Stimulated activated CD8-positive, alpha-beta memory T cell treated with anti-CD3 and anti-CD28 coated beads, Interleukin-7, amount 100 ng/mL, for 48 hours (primary cell): Measurements from ENCODE around the gene UACA.

Experiments used
- DNase-seq, 2 donors: peaks; one replicate each; pipeline ENCODE4 v3.0.0-alpha.2; 2020; ENCODE audit warnings: low read depth in 1 of 2; ENCODE audit errors: extremely low read depth in 1 of 2

UACA gene

GRCh38 chr15:70783610-70784022 lies 20.3 kb upstream of the UACA start:
- no peak for DNase-seq

GRCh38 chr15:70783041-70783440 lies 19.7 kb upstream of the UACA start:
- DNase-seq, result no peak

GRCh38 chr15:70781236-70781635 lies 17.9 kb upstream of the UACA start:
- no peak for DNase-seq

- DNase-seq, result no peak
Observed at GRCh38 chr15:70778258-70779076, 15.1 kb upstream of the UACA start.

GRCh38 chr15:70777170-70777926 lies 14.0 kb upstream of the UACA start:
- DNase-seq, result no peak

GRCh38 chr15:70775160-70775559 lies 11.8 kb upstream of the UACA start:
- no peak for DNase-seq

- no peak for DNase-seq
Observed at GRCh38 chr15:70772402-70772801, 9.0 kb upstream of the UACA start.

- no peak for DNase-seq
Observed at GRCh38 chr15:70770863-70771262, 7.5 kb upstream of the UACA start.

GRCh38 chr15:70768257-70768883 lies 5.0 kb upstream of the UACA start:
- no peak for DNase-seq

- no peak for DNase-seq
Observed at GRCh38 chr15:70767667-70768066, 4.3 kb upstream of the UACA start.

GRCh38 chr15:70766597-70766996 lies 3.2 kb upstream of the UACA start:
- no peak for DNase-seq

GRCh38 chr15:70765504-70766281 lies 2.3 kb upstream of the UACA start:
- DNase-seq, result no peak

- no peak for DNase-seq
Observed at GRCh38 chr15:70763950-70764730, 782 bp upstream of the UACA start.

- no peak for DNase-seq
Observed at GRCh38 chr15:70762469-70763119, 764 bp downstream of the UACA start.

GRCh38 chr15:70761931-70762468 lies 1.4 kb downstream of the UACA start:
- no peak for DNase-seq

- DNase-seq, result no peak
Observed at GRCh38 chr15:70761046-70761445, 2.3 kb downstream of the UACA start.

GRCh38 chr15:70758790-70759462 lies 4.4 kb downstream of the UACA start:
- DNase-seq, result no peak

GRCh38 chr15:70757627-70758026 lies 5.7 kb downstream of the UACA start:
- no peak for DNase-seq

GRCh38 chr15:70754862-70755261 lies 8.5 kb downstream of the UACA start:
- DNase-seq, result no peak
